Testis (tissue), 2 donors: ENCODE measurements around the gene PMM1.

ENCODE experiments used
- CTCF ChIP-seq, 3 experiments: fragments of 450-650 bp in 2 of 3; fragments of 200-600 bp in 1 of 3; sonication (generic) in 1 of 3; IDR thresholded peaks; one replicate each; pipeline ENCODE4 v1.5.1; 2016 to 2019; ENCODE audit warnings: antibody characterized with exemption in 3 of 3, mild to moderate bottlenecking in 2 of 3, moderate library complexity in 1 of 3
- POLR2A ChIP-seq: fragments of 450-650 bp; IDR thresholded peaks from one replicate; pipeline ENCODE4 v1.6.1; 2017; ENCODE audit warnings: antibody characterized with exemption, mild to moderate bottlenecking, moderate library complexity

- no peak for TF ChIP-seq POLR2A
- no peak for TF ChIP-seq CTCF (IDR thresholded peaks at IDR 0.05)
Observed at GRCh38 chr22:41564563-41564962, 25.1 kb downstream of the PMM1 start.
